A673 (cell line): ENCODE results near the gene GJC2. TPM values are rescaled to one million over a fixed set of nuclear protein-coding genes. Genes with fewer than 3 reads are reported as not detected.

Experiments used
- BruUV-seq: library from RNA; stranded (reverse); fragments of 400-500 nt; replicated peaks from 2 replicates; lab custom pipeline; 2021; lab: Mats Ljungman, UMichigan
- CTCF ChIA-PET: fragments of 300-600 bp; sonication (Branson Sonifier 250); formaldehyde crosslinking; loops from one replicate; lab custom pipeline; 2022; ENCODE audit warnings: antibody characterized with exemption; lab: Charles Lee
- POLR2A ChIA-PET: fragments of 300-600 bp; sonication (Branson Sonifier 250); formaldehyde crosslinking; loops from one replicate; lab custom pipeline; 2022; ENCODE audit warnings: antibody characterized with exemption; ENCODE audit not compliant: low non-redundant PET; lab: Charles Lee
- DNase-seq: peaks from one replicate; pipeline ENCODE4 v3.0.0-alpha.2; 2015; ENCODE audit warnings: low spot score
- H3K27ac ChIP-seq: fragments of 200-600 bp; sonication (generic); 2 replicates; pipeline ENCODE4 v1.5.1; 2016; ENCODE audit warnings: mixed run types, low read depth, mild to moderate bottlenecking, mixed read lengths, antibody characterized with exemption, low read length; ENCODE audit not compliant: poor library complexity, severe bottlenecking
- H3K27me3 ChIP-seq: fragments of 200-600 bp; sonication (generic); replicated peaks from 2 replicates; pipeline ENCODE4 v1.6.1; 2017; ENCODE audit warnings: mixed run types, low read depth, mild to moderate bottlenecking, mixed read lengths, antibody characterized with exemption, low read length; ENCODE audit not compliant: insufficient read depth, poor library complexity
- H3K36me3 ChIP-seq: fragments of 200-600 bp; sonication (generic); 2 replicates; pipeline ENCODE4 v1.6.1; 2016; ENCODE audit warnings: mixed run types, mild to moderate bottlenecking, mixed read lengths, antibody characterized with exemption, low read length; ENCODE audit not compliant: insufficient read depth, poor library complexity, severe bottlenecking
- H3K4me1 ChIP-seq: fragments of 200-600 bp; sonication (generic); 2 replicates; pipeline ENCODE4 v1.6.1; 2017; ENCODE audit warnings: mixed run types, mild to moderate bottlenecking, mixed read lengths, antibody characterized with exemption, low read length; ENCODE audit not compliant: insufficient read depth, poor library complexity, severe bottlenecking
- H3K4me3 ChIP-seq: fragments of 200-600 bp; sonication (generic); 2 replicates; pipeline ENCODE4 v1.5.1; 2016; ENCODE audit warnings: low read depth, mixed run types, mild to moderate bottlenecking, mixed read lengths, low read length; ENCODE audit not compliant: poor library complexity, severe bottlenecking
- H3K9me3 ChIP-seq: fragments of 200-600 bp; sonication (generic); 2 replicates; pipeline ENCODE4 v1.6.1; 2016; ENCODE audit warnings: mixed run types, low read depth, mild to moderate bottlenecking, mixed read lengths, antibody characterized with exemption, low read length; ENCODE audit not compliant: poor library complexity, severe bottlenecking
- EZH2 ChIP-seq: fragments of 200-600 bp; sonication (generic); IDR thresholded peaks from 2 replicates; pipeline ENCODE4 v1.6.1; 2017; ENCODE audit warnings: borderline replicate concordance, low read depth, mild to moderate bottlenecking, mixed read lengths, antibody characterized with exemption, low read length; ENCODE audit not compliant: poor library complexity, severe bottlenecking
- intact Hi-C: fragments of 100-400 bp; cut with micrococcal nuclease; formaldehyde crosslinking; loops from one replicate; pipeline ENCODE4 v1.10.0; 2022; ENCODE audit not compliant: unreplicated experiment
- total RNA-seq: library from RNA; stranded (reverse); gene quantifications from 2 replicates; pipeline ENCODE4 v1.2.3, GENCODE V29; 2021
- TF ChIP-seq, protein P1 (sequence below): fragments of 300-800, 200-600 bp; sonication (generic); conservative IDR thresholded peaks from 2 replicates; pipeline ENCODE4 v1.5.1; 2017; ENCODE audit warnings: low read depth, mild to moderate bottlenecking, antibody characterized with exemption, low read length, moderate library complexity, mixed read lengths

GJC2 gene
- total RNA-seq, 1 experiment from 2014 or later: 0.97 TPM

DNA sequence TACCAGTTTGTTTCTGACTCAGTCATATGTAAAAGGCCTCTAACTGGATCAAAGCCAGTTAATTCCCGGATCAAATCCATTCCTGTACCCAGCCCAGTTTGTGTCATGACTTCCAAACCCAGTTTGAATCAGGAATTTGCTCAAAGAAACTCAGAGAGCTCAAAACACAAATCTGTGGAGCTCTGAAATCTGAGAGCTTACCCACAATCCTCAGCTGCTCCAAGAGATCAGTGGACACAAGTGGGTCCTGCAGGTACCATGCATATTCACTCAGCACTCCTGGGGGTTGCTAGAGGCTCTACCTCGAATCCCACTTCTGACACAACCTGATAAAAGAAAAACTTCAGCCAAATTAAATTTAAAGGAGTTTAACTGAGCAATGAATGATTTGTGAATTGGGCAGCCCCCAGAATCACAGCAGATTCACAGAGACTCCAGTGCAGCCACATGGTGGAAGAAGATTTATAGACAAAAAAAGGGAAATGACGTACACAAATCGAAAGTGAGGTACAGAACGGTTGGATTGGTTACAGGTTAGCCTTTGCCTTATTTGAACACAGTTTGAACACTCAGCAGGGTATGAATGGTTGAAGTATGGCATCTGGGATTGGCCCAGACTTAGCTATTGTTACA, 28.8 kb upstream of the GJC2 start:
- H3K27me3 ChIP-seq: no peaks in the 10 kb centered on the region
- intact Hi-C loops: no loop called here
- H3K36me3 ChIP-seq: no peaks in the 10 kb centered on the region
- H3K9me3 ChIP-seq: peaks cover 27% of the 10 kb centered on the region
- CTCF ChIA-PET: no interaction called here
- TF ChIP-seq, protein P1, sequence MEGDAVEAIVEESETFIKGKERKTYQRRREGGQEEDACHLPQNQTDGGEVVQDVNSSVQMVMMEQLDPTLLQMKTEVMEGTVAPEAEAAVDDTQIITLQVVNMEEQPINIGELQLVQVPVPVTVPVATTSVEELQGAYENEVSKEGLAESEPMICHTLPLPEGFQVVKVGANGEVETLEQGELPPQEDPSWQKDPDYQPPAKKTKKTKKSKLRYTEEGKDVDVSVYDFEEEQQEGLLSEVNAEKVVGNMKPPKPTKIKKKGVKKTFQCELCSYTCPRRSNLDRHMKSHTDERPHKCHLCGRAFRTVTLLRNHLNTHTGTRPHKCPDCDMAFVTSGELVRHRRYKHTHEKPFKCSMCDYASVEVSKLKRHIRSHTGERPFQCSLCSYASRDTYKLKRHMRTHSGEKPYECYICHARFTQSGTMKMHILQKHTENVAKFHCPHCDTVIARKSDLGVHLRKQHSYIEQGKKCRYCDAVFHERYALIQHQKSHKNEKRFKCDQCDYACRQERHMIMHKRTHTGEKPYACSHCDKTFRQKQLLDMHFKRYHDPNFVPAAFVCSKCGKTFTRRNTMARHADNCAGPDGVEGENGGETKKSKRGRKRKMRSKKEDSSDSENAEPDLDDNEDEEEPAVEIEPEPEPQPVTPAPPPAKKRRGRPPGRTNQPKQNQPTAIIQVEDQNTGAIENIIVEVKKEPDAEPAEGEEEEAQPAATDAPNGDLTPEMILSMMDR: no peak
- TF ChIP-seq EZH2: no peak
- POLR2A ChIA-PET: no interaction called here
- no peak overlapping the region for H3K4me3 ChIP-seq
- H3K4me1 ChIP-seq: no peaks in the 10 kb centered on the region
- no peak for DNase-seq
- H3K27ac ChIP-seq: no peak overlapping the region
- BruUV-seq: TSS peak; percentile 61

DNA sequence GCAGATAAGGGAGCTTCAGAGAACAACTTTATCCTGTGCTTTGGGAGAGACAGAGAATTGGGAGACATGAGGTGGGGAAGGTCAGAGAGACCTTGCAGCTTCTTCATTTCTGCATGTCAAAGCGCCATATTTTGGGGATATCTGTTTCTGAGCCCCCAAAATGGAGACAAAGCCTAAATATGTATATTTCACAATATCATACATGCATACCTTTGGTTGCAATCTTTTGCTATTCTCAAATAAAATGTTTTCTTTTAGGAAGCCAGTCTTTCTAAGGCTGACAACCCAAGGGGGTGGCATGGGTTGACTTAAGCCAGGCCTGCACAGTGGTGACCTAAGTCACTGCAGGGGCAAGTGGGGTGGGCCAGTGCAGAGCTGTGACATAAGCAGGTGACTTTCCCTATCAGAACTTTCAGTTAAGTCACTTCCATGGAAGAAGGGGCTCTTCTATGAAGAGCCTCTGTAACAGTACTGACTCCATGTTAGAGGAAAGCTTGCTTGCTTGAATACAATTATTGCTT, 26.7 kb upstream of the GJC2 start:
- POLR2A ChIA-PET: no interaction called here
- intact Hi-C loops: no loop called here
- Histone ChIP-seq H3K4me3 (no peak overlapping the region), H3K27ac (no peak overlapping the region), H3K4me1 (no peaks in the 10 kb centered on the region), H3K36me3 (no peaks in the 10 kb centered on the region), H3K9me3 (peaks cover 13% of the 10 kb centered on the region), H3K27me3 (no peaks in the 10 kb centered on the region)
- DNase-seq: no peak
- BruUV-seq: no TSS peak
- CTCF ChIA-PET: no interaction called here
- TF ChIP-seq, protein P1: no peak
- TF ChIP-seq EZH2: no peak

DNA sequence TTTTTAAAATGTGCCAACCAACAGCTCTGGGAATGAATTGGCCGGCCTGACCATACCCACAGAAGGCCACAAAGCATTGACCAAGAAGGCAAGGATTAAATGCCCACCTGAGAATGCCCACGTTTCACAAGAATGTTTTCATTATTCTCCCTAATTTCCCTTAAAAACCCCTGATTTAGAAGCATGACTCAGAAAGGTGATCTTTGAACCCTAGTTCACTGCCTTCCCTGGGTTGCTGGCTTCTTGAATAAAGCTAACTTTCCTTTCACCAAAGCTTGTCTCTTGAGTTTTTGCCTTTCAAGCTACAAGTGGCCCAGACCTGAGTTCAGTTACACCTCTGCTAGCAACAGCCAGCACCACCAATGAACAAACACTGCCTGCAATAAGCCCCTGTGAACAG, 26.2 kb upstream of the GJC2 start:
- no TSS peak for BruUV-seq
- intact Hi-C loops: no loop called here
- POLR2A ChIA-PET: no interaction called here
- Histone ChIP-seq H3K27me3 (no peaks in the 10 kb centered on the region), H3K9me3 (peaks cover 8% of the 10 kb centered on the region), H3K4me1 (no peaks in the 10 kb centered on the region), H3K27ac (no peak overlapping the region), H3K36me3 (no peaks in the 10 kb centered on the region), H3K4me3 (no peak overlapping the region)
- no peak for DNase-seq
- CTCF ChIA-PET: no interaction called here
- TF ChIP-seq, protein P1: no peak
- TF ChIP-seq EZH2: no peak
